Liver (tissue), 9 donors: Measurements from ENCODE around the gene TMBIM1. TPM values are rescaled to one million over a fixed set of nuclear protein-coding genes. Genes with fewer than 3 reads are reported as not detected.

Experiments
- DNase-seq: peaks from one replicate; pipeline ENCODE4 v3.0.0-alpha.2; 2017; ENCODE audit warnings: low spot score
- H3K27ac ChIP-seq, 2 donors: one replicate each; pipeline ENCODE4 v1.7.0; 2013; ENCODE audit warnings: inconsistent platforms in 2 of 2, low read length in 2 of 2, control low read depth in 1 of 2, low read depth in 1 of 2, mild to moderate bottlenecking in 1 of 2
- H3K27me3 ChIP-seq, 4 donors: one replicate each; pipeline versions ENCODE4 v1.6.1 to v1.7.0; 2013; ENCODE audit warnings: low read length in 3 of 4, inconsistent platforms in 1 of 4, mild to moderate bottlenecking in 1 of 4, moderate library complexity in 1 of 4; ENCODE audit not compliant: control insufficient read depth in 4 of 4, insufficient read depth in 4 of 4
- H3K36me3 ChIP-seq, 4 donors: one replicate each; pipeline versions ENCODE4 v1.6.1 to v1.7.0; 2013; ENCODE audit warnings: low read length in 3 of 4, mild to moderate bottlenecking in 3 of 4, low read depth in 1 of 4, moderate library complexity in 1 of 4; ENCODE audit not compliant: control insufficient read depth in 4 of 4, insufficient read depth in 3 of 4
- H3K4me1 ChIP-seq, 4 donors: one replicate each; pipeline versions ENCODE4 v1.6.1 to v1.7.0; 2013; ENCODE audit warnings: low read length in 3 of 4, mild to moderate bottlenecking in 3 of 4, moderate library complexity in 1 of 4; ENCODE audit not compliant: control insufficient read depth in 4 of 4, insufficient read depth in 4 of 4
- H3K4me3 ChIP-seq, 3 donors: one replicate each; pipeline versions ENCODE4 v1.6.1 to v1.7.0; 2013; ENCODE audit warnings: low read length in 3 of 3, control low read depth in 1 of 3, low read depth in 1 of 3, mild to moderate bottlenecking in 1 of 3
- H3K9ac ChIP-seq, 2 donors: one replicate each; pipeline ENCODE4 v1.7.0; 2013; ENCODE audit warnings: low read length in 2 of 2, mild to moderate bottlenecking in 2 of 2, moderate library complexity in 2 of 2, control low read depth in 1 of 2, low read depth in 1 of 2
- H3K9me3 ChIP-seq, 4 donors: one replicate each; pipeline versions ENCODE4 v1.6.1 to v1.7.0; 2013; ENCODE audit warnings: low read length in 3 of 4; ENCODE audit not compliant: control insufficient read depth in 4 of 4
- ATF3 ChIP-seq: IDR thresholded peaks from 2 replicates; pipeline ENCODE4 v1.6.1; 2016; ENCODE audit warnings: antibody characterized with exemption
- CTCF ChIP-seq: fragments of 150-350 bp; IDR thresholded peaks from 2 replicates; pipeline ENCODE4 v1.5.1; 2017; ENCODE audit warnings: improper control_type of control experiment, low read depth, low read length; ENCODE audit not compliant: missing input control
- EGR1 ChIP-seq, 2 donors: IDR thresholded peaks; 2 replicates each; pipeline ENCODE4 v1.6.1; 2016 to 2018; ENCODE audit warnings: antibody characterized with exemption in 2 of 2, low read depth in 2 of 2
- FOXA1 ChIP-seq: IDR thresholded peaks from 2 replicates; pipeline ENCODE4 v1.6.1; 2016; ENCODE audit warnings: antibody characterized with exemption
- FOXA2 ChIP-seq: IDR thresholded peaks from 2 replicates; pipeline ENCODE4 v1.6.1; 2016; ENCODE audit warnings: antibody characterized with exemption
- GABPA ChIP-seq, 2 donors: IDR thresholded peaks in 1 of 2; conservative IDR thresholded peaks in 1 of 2; 2 replicates each; pipeline ENCODE4 v1.6.1; 2016; ENCODE audit warnings: antibody characterized with exemption in 2 of 2, mild to moderate bottlenecking in 1 of 2, moderate library complexity in 1 of 2
- HNF4A ChIP-seq, 2 donors: conservative IDR thresholded peaks; 2 replicates each; pipeline ENCODE4 v1.6.1; 2016; ENCODE audit warnings: antibody characterized with exemption in 2 of 2, mild to moderate bottlenecking in 2 of 2
- HNF4G ChIP-seq: IDR thresholded peaks from 2 replicates; pipeline ENCODE4 v1.6.1; 2016; ENCODE audit warnings: antibody characterized with exemption
- JUND ChIP-seq, 2 donors: IDR thresholded peaks; 2 replicates each; pipeline ENCODE4 v1.6.1; 2016; ENCODE audit warnings: antibody characterized with exemption in 2 of 2
- MAX ChIP-seq: IDR thresholded peaks from 2 replicates; pipeline ENCODE4 v1.6.1; 2016; ENCODE audit warnings: antibody characterized with exemption
- NR2F2 ChIP-seq: IDR thresholded peaks from 2 replicates; pipeline ENCODE4 v1.6.1; 2016; ENCODE audit warnings: antibody characterized with exemption
- RAD21 ChIP-seq, 2 donors: IDR thresholded peaks; 2 replicates each; pipeline ENCODE4 v1.6.1; 2016; ENCODE audit warnings: antibody characterized with exemption in 2 of 2, mild to moderate bottlenecking in 2 of 2
- REST ChIP-seq: IDR thresholded peaks from 2 replicates; pipeline ENCODE4 v1.6.1; 2016; ENCODE audit warnings: antibody characterized with exemption, mild to moderate bottlenecking
- RXRA ChIP-seq, 2 donors: IDR thresholded peaks; 2 replicates each; pipeline ENCODE4 v1.6.1; 2017 to 2018; ENCODE audit warnings: antibody characterized with exemption in 2 of 2, mild to moderate bottlenecking in 1 of 2
- SP1 ChIP-seq: IDR thresholded peaks from 2 replicates; pipeline ENCODE4 v1.6.1; 2018; ENCODE audit warnings: antibody characterized with exemption, mild to moderate bottlenecking
- TAF1 ChIP-seq: conservative IDR thresholded peaks from 2 replicates; pipeline ENCODE4 v1.6.1; 2016; ENCODE audit warnings: antibody characterized with exemption, mild to moderate bottlenecking
- YY1 ChIP-seq: IDR thresholded peaks from 2 replicates; pipeline ENCODE4 v1.6.1; 2016; ENCODE audit warnings: antibody characterized with exemption, mild to moderate bottlenecking
- ZBTB33 ChIP-seq: IDR thresholded peaks from 2 replicates; pipeline ENCODE4 v1.6.1; 2016; ENCODE audit warnings: antibody characterized with exemption
- WGBS: extraction: QIAGEN DNeasy Blood & Tissue Kit; methylation state at CpG from one replicate; pipeline ENCODE4 v1.1.7; 2013; 5-methylcytosine and 5-hydroxymethylcytosine counted together
- polyA plus RNA-seq, 2 donors: library from polyadenylated mRNA; stranded (reverse) in 1 of 2; unstranded in 1 of 2; fragments of 200-250 nt in 1 of 2; fragments of >200 nt in 1 of 2; fragmentation: Nextera tagmentation in 1 of 2; extraction: Ambion mirVana in 1 of 2; gene quantifications; one replicate each; pipeline versions ENCODE4 v1.2.1 to v1.2.3, GENCODE V29; 2013 to 2015
- total RNA-seq, 2 donors: library from RNA; depleted of rRNA; stranded (reverse); fragments of >200 nt; gene quantifications; one replicate each; pipeline ENCODE4 v1.2.3, GENCODE V29; 2014
- donor health status: healthy.
- donor health status: healthy.
- donor health status: healthy.
- donor health status: healthy.
- donor health status: healthy.

TMBIM1 gene
- total and polyA plus RNA-seq, 4 donors = 61.8 to 133 (median 114) TPM

- H3K4me3 ChIP-seq = no peak overlapping the region
- H3K9me3 ChIP-seq = no peaks in the 10 kb centered on the region
- no peak for TF ChIP-seq MAX
- TF ChIP-seq NR2F2 = no peak
- no peak for TF ChIP-seq HNF4G
- TF ChIP-seq RAD21 (IDR thresholded peaks at IDR 0.05) = no peak
- no peak for TF ChIP-seq RXRA (IDR thresholded peaks at IDR 0.05)
- TF ChIP-seq REST = no peak
- no peak for TF ChIP-seq ATF3
- no peak for TF ChIP-seq YY1
- no peak for TF ChIP-seq HNF4A (conservative IDR thresholded peaks at IDR 0.05)
- TF ChIP-seq FOXA2 = no peak
- no peak for TF ChIP-seq ZBTB33
- peaks cover 2 to 16% (median 8%) of the 10 kb centered on the region in 4 donors for H3K4me1 ChIP-seq
- no peak overlapping the region for H3K9ac ChIP-seq
- 91% methylated on average over 4 of the region's 4 CpGs for WGBS
- H3K36me3 ChIP-seq = no peaks in the 10 kb centered on the region
- H3K27me3 ChIP-seq = no peaks in the 10 kb centered on the region
- no peak for DNase-seq
- no peak overlapping the region for H3K27ac ChIP-seq
Measured at GRCh38 chr2:218317835-218318234, 25.5 kb upstream of the TMBIM1 start.

GRCh38 chr2:218317303-218317630, 25.0 kb upstream of the TMBIM1 start:
- Histone ChIP-seq H3K9me3 (no peaks in the 10 kb centered on the region), H3K27ac (no peak overlapping the region), H3K27me3 (no peaks in the 10 kb centered on the region), H3K9ac (no peak overlapping the region), H3K4me3 (no peak overlapping the region), H3K4me1 (peaks cover 2 to 13% (median 7%) of the 10 kb centered on the region in 4 donors), H3K36me3 (no peaks in the 10 kb centered on the region)
- no peak for TF ChIP-seq FOXA2
- TF ChIP-seq FOXA1 = no peak
- no peak for TF ChIP-seq ATF3
- TF ChIP-seq ZBTB33 = no peak
- TF ChIP-seq SP1 = no peak
- TF ChIP-seq MAX = no peak
- no peak for TF ChIP-seq TAF1
- no peak for TF ChIP-seq RAD21 (IDR thresholded peaks at IDR 0.05)
- TF ChIP-seq HNF4G = no peak
- TF ChIP-seq NR2F2 = no peak
- TF ChIP-seq RXRA (IDR thresholded peaks at IDR 0.05) = no peak
- TF ChIP-seq JUND (IDR thresholded peaks at IDR 0.05) = no peak
- TF ChIP-seq REST = no peak
- TF ChIP-seq GABPA (IDR thresholded peaks at IDR 0.05 in 1 of 2, conservative IDR thresholded peaks at IDR 0.05 in 1 of 2) = no peak
- no peak for TF ChIP-seq HNF4A (conservative IDR thresholded peaks at IDR 0.05)
- TF ChIP-seq CTCF = no peak
- no peak for TF ChIP-seq YY1
- TF ChIP-seq EGR1 (IDR thresholded peaks at IDR 0.05; ENCODE audit: low read depth in 2 of 2) = no peak
- WGBS = 96% methylated on average over 1 of the region's 1 CpG
- no peak for DNase-seq
